NCI-H748 (cell line): ENCODE measurements around the gene TCEANC2.

Experiments used
- DNase-seq: peaks from one replicate; lab custom pipeline; 2025; ENCODE audit not compliant: unreplicated experiment; lab: John Stamatoyannopoulos, UW

TCEANC2 gene

DNA sequence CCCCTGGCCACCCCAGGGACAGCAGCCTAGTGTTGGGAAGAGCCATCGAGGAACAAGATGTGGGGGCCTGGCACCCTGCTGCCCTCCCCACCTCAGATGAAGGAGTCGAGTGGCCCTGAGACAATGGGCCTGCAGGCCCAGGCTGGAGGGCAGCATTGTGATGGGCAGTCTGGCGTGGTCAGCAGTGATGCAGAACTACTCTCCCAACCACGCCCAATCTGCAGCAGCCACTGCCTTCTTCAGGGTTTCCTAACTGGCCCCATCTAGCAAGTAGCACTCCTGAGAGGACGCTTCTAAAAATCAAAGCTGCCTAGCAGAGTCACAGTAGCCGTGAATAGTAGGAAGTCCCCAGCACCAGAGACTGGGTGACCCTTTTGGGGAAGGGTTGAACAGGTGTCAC lies 80.9 kb downstream of the TCEANC2 start:
- DNase-seq: no peak

DNA sequence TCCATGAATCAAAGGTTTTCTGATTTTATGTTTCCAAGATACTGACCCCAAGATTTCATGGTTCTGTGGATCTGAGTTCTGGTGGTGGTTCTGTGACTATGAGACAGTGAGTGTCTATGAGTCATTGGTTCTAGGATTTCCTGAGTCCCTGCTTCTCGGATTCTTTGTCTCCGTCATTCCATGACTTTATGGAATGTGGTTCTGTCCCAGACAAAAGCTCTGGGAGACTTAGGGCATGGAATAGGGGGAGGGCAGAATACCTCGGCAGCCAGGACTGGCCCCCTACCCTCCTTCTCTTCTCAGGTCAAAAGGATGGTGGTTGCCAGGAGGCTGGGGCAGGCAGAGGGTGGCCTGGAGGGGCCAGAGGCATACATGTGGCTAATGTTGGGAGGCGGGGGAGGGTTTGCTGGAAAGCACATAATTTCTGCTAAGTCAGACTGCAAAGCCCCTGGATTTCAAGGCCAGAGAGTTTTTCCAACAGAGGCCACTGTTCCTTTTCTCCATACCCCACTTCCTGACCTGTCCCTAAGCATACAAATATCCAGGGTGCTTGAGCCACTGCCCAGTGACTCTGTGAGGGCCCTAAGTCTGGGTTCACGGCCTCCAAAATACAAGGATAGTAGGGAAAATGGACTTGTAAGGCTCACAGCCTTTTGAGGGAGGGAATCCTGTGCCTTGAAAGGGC lies 82.2 kb downstream of the TCEANC2 start:
- no peak for DNase-seq

DNA sequence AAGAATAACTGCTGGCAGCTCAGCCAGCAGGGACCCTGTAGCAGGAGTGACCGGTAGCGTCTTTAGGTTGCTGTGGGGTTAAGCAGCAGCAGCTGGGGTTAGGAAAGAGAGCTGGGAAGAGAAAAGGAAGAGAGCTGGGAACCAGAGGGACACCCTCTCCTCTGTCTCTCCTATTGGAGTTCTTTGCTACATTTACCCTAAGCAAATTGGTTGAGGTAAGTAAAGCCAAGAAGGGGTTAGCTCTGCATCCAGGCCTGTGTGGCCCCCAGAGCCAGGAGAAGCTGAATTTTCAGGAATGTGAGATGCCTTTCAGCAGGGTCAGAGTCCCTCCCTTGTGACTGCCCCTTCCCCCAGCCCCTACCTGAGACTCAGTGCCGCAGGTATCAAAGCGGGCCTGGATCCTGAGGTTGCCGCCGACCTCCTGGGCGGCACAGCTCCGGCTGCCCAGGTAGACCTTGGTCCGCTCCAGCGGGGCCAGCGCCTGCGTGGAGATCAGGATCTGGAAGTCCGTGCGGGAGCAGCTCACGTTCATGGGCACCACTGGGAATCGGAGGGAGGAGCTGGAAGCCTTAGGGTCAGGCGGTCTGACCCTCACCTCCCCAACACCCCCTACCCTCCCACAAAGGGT lies 83.0 kb downstream of the TCEANC2 start:
- DNase-seq: no peak

DNA sequence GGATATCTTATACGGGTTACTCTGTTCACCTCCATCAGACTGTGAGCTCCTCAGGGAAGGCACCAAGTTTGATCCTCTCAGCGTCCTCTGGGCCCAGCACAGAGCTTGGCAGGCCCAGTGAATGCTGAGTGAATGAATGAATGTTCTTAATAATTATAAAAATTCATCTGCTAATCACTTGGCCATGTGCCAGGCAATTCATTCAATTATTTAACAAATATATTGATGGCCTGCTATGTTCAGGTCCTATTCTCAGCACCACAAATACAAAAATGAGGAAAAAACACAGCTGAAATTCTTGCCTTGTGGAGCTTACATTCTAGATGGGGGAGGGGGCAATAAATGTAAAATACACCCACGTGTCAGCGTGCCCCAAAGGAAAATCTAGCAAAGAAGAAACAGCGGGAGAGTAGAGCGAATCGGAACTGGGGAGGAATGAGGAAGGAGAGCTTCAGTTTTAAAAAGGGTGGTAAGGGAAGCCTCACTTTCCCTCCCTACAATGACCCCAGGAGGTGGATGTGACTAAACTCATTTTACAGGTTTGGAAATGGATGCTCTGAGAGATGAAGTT lies 83.6 kb downstream of the TCEANC2 start:
- no peak for DNase-seq

- DNase-seq: no peak
These were observed 84.2 kb downstream of the TCEANC2 start for GRCh38 chr1:54137534-54138061.

- no peak for DNase-seq
These were observed 85.6 kb downstream of the TCEANC2 start for GRCh38 chr1:54138994-54139393.

DNA sequence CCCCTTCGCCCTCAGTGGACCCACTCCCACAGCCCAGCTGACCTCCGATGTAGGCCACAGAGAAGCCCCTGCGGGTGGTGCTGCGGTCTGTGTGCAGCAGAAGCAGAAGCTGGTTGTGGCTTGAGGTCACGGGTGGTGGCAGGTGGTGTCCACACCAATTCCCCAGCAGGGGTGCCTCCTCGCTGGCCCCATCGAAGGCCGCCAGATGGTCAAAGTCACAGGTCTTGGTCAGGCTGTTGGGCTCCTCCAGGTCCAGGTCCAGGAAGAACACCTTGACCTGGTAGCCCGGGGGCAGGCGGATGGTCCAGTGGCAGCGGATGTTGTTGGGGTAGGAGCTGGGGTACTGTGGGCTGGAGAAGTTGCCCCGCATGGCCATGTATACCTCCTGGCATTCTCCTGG lies 86.3 kb downstream of the TCEANC2 start:
- no peak for DNase-seq

- DNase-seq: no peak
These were observed 88.9 kb downstream of the TCEANC2 start for GRCh38 chr1:54142146-54142900.

- no peak for DNase-seq
These were observed 91.0 kb downstream of the TCEANC2 start for GRCh38 chr1:54144366-54144765.

- no peak for DNase-seq
These were observed 96.3 kb downstream of the TCEANC2 start for GRCh38 chr1:54149734-54150133.

- DNase-seq: no peak
These were observed 97.6 kb downstream of the TCEANC2 start for GRCh38 chr1:54151013-54151412.

DNA sequence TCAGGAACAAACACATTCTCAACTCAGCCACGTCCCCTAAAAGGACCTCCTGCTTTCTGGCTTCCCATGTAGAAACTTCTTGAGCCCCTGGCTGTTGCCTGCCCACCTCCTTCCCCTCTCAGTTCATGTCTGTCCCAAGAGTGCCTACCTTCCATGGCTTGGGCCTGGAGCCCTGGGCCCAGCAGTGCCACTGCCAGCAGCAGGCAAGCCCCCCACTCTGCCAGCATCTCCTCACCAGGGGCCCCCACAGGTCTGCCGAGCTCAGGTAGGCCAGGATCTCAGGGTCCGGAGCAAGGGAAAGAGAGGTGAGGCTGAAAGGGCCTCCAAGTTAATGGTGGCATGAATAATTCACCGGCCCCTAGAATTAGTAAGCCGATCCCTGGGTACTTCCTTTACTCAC lies 99.3 kb downstream of the TCEANC2 start, which contains the start of gene CDCP2:
CDCP2 (minus strand) TSS at position 305 of the 400 bp plus-strand sequence; CDS start at position 227, 78 bp downstream.
- DNase-seq: no peak

DNA sequence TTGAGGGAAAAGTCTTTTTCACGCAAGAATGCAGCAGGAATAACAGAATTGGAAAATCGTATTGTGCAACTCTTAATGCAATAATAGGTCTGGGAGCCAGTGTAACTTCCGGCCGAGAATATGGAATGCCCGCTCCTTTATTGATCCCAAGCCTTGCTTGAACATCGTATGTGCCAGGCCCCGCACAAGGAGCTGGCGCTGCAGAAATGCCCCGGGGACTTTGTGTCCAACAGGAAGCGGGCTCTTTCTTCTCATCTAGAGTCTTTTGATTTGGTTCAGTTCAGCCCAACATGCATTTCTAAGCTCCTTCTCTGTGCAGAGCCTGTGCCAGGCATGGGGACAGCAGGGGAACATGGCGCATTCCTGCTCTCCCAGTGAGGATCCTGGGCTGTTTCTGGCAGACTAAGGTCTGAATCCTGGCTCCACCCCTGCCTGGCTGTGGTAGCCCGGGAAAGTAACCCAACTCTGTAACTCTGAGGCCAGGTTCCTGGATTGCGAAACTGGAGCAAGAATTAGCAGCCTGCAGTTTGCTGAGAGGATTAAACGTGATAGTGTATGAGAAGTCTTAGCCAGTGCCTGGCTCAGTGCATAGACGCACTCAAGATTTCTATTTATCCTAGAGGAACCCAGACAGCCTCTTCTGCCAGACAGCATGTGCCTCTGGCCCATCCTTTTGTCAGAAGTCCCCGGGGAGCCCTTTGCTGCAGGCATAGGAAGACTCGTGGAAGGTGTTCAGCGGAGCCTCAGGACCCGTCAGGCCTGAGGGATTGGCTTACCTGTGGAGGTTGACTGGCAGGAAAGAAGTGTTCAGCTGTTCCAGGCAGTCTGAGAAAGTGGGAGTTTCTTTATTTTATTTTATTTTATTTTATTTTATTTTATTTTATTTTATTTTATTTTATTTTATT lies 100.4 kb downstream of the TCEANC2 start:
- no peak for DNase-seq
